Measurements from ENCODE around the gene PABPC5. TPM values are rescaled to one million over a fixed set of nuclear protein-coding genes. Genes with fewer than 3 reads are reported as not detected.

The PABPC5 gene
- 2.7 and 3.0 TPM in 2 replicates for total RNA-seq (2021)
- long read RNA-seq, transcript PABPC5-201 (2 exons, 3,221 nt), result major isoform, 14 of 19 reads
- long read RNA-seq, partial matches to known transcripts, result 0 of 19 reads
- long read RNA-seq, other reads (novel, unspliced or antisense), result 4 of 19 reads

DNA sequence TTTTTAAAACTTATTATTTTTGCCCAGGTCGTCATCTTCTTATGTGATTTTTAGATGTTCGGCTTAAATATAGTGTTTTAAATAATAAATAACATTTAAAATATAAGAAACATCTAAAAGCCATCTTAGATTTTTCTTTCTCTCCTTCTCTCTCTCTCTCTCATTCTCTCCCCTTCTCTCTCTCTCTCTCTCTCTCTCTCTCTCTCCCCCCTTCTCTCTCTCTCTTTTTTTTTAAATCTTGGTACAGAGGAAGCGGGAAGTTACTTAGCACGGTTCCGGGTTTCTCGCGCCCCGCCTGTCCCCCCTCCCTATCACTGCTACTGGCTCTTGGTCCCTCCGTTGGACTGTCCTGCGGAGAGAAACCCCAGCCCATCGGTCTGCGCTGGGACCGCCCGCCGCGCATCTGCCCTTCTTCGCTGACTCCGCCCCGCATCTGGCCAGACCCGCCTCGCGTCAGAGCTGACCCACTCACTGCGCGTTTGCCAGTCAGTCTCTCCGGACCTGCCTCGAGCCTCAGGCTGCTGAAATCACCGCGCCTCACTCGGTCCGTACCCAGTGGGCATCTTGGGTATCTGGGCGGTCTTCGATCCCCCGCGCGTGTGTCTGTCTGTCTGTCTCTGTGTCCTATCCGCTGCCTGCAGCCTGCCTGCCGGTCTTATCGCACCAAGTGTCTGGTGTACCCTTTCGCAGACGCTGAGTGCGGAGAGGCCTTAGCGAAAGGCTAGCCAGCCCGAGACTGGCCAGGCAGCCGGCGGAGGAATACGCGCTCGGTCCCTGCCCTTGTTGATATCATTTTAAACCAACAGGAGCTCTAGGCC is at the start of gene PABPC5:
Gene PABPC5 (plus strand): TSS at position 489 of the 818 bp plus-strand sequence. CDS start 739 bp downstream, outside the sequence.
- Histone ChIP-seq H3K4me2 (ENCODE audit: insufficient read depth, insufficient read length, low read length) (peak within 1 kb of the TSS; percentile 91), H3K23ac (ENCODE audit: insufficient read length, low read depth, low read length) (no peak within 1 kb of the TSS), H3K4ac (ENCODE audit: low read depth, low read length) (no peak within 1 kb of the TSS), H2BK12ac (ENCODE audit: insufficient read length, low read depth, low read length) (no peak within 1 kb of the TSS), H4K91ac (ENCODE audit: insufficient read length, low read depth, low read length) (no peak within 1 kb of the TSS), H2AFZ (ENCODE audit: low read length) (peak within 1 kb of the TSS; percentile 14), H2BK15ac (ENCODE audit: low read depth, low read length) (no peak within 1 kb of the TSS), H3K79me1 (ENCODE audit: insufficient read depth, low read depth, low read length, poor library complexity, severe bottlenecking) (no peaks in the 10 kb centered on the region), H3K9ac (ENCODE audit: extremely low read depth, insufficient read length, low read length) (peak within 1 kb of the TSS; percentile 56), H2BK120ac (ENCODE audit: low read depth, low read length, poor library complexity, severe bottlenecking) (no peak within 1 kb of the TSS), H3K18ac (ENCODE audit: insufficient read length, low read depth, low read length) (peak within 1 kb of the TSS; percentile 68), H2AK5ac (ENCODE audit: insufficient read length, low read length) (no peak within 1 kb of the TSS), H3K79me2 (ENCODE audit: insufficient read depth, low read length) (no peaks in the 10 kb centered on the region), H3K4me1 (ENCODE audit: insufficient read depth, low read length) (no peaks in the 10 kb centered on the region; the same call in 1 of the 2 replicates), H3K14ac (ENCODE audit: insufficient read depth, low read length) (peak within 1 kb of the TSS; percentile 72; the same call in 1 of the 2 replicates), H3T11ph (ENCODE audit: low read length) (no peak within 1 kb of the TSS), H3K27me3 (ENCODE audit: insufficient read depth, low read length) (no peaks in the 10 kb centered on the region), H3K9me3 (ENCODE audit: control insufficient read depth, low read depth, low read length) (no peaks in the 10 kb centered on the region), H3K56ac (ENCODE audit: insufficient read length, low read depth, low read length) (no peak within 1 kb of the TSS), H4K5ac (ENCODE audit: insufficient read length, low read depth, low read length) (no peak within 1 kb of the TSS), H2BK5ac (ENCODE audit: insufficient read length, low read length) (no peak within 1 kb of the TSS), H3K23me2 (ENCODE audit: insufficient read length, low read depth, low read length, poor library complexity, severe bottlenecking) (peaks cover 6% of the 10 kb centered on the region), H2BK20ac (ENCODE audit: low read depth, low read length, poor library complexity, severe bottlenecking) (no peak within 1 kb of the TSS), H3K27ac (ENCODE audit: insufficient read length, low read depth, low read length) (no peak within 1 kb of the TSS), H4K20me1 (ENCODE audit: control insufficient read depth, insufficient read depth, insufficient read length) (no peaks in the 10 kb centered on the region), H4K8ac (replicated peaks; ENCODE audit: insufficient read length, low read depth, low read length) (no peak within 1 kb of the TSS)
- Mint-ChIP-seq H3K27ac (peak within 1 kb of the TSS; percentile 19 to 92 (median 65); a peak in 5 of 7 replicates), H3K36me3 (ENCODE audit: insufficient read depth in 1 of 3, low read depth in 3 of 3) (no peaks in the 10 kb centered on the region), H3K4me1 (peaks cover 17 to 19% of the 10 kb centered on the region in 2 experiments), H3K4me3 (peak within 1 kb of the TSS; percentile 87 to 88), H3K27me3 (ENCODE audit: low read depth) (peaks cover 14% of the 10 kb centered on the region), H3K9me3 (no peaks in the 10 kb centered on the region; a peak in 1 of 5 replicates)
- WGBS (ENCODE audit: extremely low coverage, insufficient read length, low lambda C conversion rate), result no CpG with 5 or more reads among the region's 48 CpGs
- TF ChIP-seq, protein P1, sequence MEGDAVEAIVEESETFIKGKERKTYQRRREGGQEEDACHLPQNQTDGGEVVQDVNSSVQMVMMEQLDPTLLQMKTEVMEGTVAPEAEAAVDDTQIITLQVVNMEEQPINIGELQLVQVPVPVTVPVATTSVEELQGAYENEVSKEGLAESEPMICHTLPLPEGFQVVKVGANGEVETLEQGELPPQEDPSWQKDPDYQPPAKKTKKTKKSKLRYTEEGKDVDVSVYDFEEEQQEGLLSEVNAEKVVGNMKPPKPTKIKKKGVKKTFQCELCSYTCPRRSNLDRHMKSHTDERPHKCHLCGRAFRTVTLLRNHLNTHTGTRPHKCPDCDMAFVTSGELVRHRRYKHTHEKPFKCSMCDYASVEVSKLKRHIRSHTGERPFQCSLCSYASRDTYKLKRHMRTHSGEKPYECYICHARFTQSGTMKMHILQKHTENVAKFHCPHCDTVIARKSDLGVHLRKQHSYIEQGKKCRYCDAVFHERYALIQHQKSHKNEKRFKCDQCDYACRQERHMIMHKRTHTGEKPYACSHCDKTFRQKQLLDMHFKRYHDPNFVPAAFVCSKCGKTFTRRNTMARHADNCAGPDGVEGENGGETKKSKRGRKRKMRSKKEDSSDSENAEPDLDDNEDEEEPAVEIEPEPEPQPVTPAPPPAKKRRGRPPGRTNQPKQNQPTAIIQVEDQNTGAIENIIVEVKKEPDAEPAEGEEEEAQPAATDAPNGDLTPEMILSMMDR (conservative IDR thresholded peaks at IDR 0.05), result no peak
- DNase-seq, result peak; percentile 95

Measured in H9 (cell line).